Muscle of leg (tissue), 11 donors: ENCODE measurements around the gene TFPT. TPM values are rescaled to one million over a fixed set of nuclear protein-coding genes. Genes with fewer than 3 reads are reported as not detected.

Experiments used
- DNase-seq: peaks from one replicate; pipeline ENCODE4 v3.0.0; 2013
- H3K27ac ChIP-seq: one replicate; pipeline ENCODE4 v1.5.1; 2013; ENCODE audit warnings: mild to moderate bottlenecking, low read length, control low read depth
- H3K27me3 ChIP-seq: one replicate; pipeline ENCODE4 v1.6.1; 2013; ENCODE audit warnings: low read length; ENCODE audit not compliant: control insufficient read depth, insufficient read depth
- H3K36me3 ChIP-seq: one replicate; pipeline ENCODE4 v1.6.1; 2013; ENCODE audit warnings: low read length; ENCODE audit not compliant: control insufficient read depth, insufficient read depth
- H3K4me1 ChIP-seq: one replicate; pipeline ENCODE4 v1.6.1; 2013; ENCODE audit warnings: low read length; ENCODE audit not compliant: control insufficient read depth, insufficient read depth
- H3K4me3 ChIP-seq: one replicate; pipeline ENCODE4 v1.5.1; 2013; ENCODE audit warnings: low read length, control low read depth
- H3K9me3 ChIP-seq: replicated peaks from 2 replicates; pipeline ENCODE4 v1.6.1; 2013; ENCODE audit warnings: low read depth, low read length; ENCODE audit not compliant: control insufficient read depth
- WGBS: methylation state at CpG from one replicate; pipeline ENCODE4 v1.1.5; 2013; ENCODE audit warnings: missing lambda C conversion rate; ENCODE audit not compliant: insufficient coverage; 5-methylcytosine and 5-hydroxymethylcytosine counted together
- polyA plus RNA-seq, 8 donors: library from polyadenylated mRNA; unstranded; fragments of 120-200 nt; gene quantifications; one replicate each; pipeline versions ENCODE4 v1.2.1 to v1.2.3, GENCODE V29; 2013; ENCODE audit warnings: inconsistent platforms in 1 of 8, low replicate concordance in 1 of 8; ENCODE audit not compliant: insufficient read length in 8 of 8, insufficient read depth in 1 of 8
- total RNA-seq: library from RNA; stranded (reverse); fragments of 120-200 nt; gene quantifications from one replicate; pipeline ENCODE4 v1.2.4, GENCODE V29; 2013

Gene TFPT
- total and polyA plus RNA-seq, 9 donors: 15.1 to 18.4 (median 17.1) TPM

- Histone ChIP-seq H3K9me3 (no peaks in the 10 kb centered on the region), H3K4me3 (no peak overlapping the region), H3K27ac (no peak overlapping the region), H3K4me1 (no peaks in the 10 kb centered on the region), H3K27me3 (no peaks in the 10 kb centered on the region), H3K36me3 (peaks cover 97% of the 10 kb centered on the region)
- no peak for DNase-seq
- 82% methylated on average over 23 of the region's 23 CpGs for WGBS
Measured at GRCh38 chr19:54151362-54152035, 36.0 kb upstream of the TFPT start.

DNA sequence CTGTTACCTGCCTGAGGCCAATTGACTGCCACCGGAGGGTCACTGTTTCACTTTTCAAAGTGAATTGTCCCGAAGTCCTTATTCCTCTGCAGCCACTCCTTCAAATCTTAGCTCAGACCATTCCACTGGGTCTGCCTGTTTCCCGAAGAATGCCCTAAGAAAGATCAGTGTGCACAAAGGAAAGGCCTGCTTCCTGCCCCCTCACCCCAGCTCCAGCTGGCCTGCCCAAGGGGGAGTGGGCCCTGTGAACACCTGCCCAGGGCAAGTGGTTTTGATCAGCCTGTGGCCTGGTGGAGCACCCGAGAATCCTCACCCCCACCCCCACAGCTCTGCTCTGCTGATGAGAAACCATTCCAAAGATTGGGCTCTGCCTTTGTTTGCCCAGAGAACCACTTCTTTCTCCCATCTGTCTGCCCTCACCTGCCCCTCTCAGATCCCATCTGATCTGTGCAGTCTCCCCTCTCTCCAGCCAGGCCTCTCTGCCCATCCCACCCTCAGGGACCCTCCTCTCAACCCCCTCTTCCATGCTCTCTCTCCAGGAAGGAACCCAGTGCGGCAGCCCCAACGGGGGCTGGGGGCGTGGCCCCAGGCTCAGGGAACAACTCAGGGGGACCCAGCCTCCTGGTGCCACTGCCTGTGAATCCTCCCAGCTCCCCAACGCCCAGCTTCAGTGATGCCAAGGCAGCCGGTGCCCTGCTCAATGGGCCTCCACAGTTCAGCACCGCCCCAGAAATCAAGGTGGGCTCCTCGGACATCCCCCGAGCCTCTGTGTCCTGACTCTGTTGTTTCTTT lies 33.8 kb upstream of the TFPT start:
- Histone ChIP-seq H3K4me1 (no peaks in the 10 kb centered on the region), H3K9me3 (no peaks in the 10 kb centered on the region), H3K4me3 (no peak overlapping the region), H3K27ac (peak overlapping the region; percentile 29), H3K27me3 (no peaks in the 10 kb centered on the region), H3K36me3 (peaks cover 98% of the 10 kb centered on the region)
- 88% methylated on average over 11 of the region's 12 CpGs for WGBS
- DNase-seq: no peak

DNA sequence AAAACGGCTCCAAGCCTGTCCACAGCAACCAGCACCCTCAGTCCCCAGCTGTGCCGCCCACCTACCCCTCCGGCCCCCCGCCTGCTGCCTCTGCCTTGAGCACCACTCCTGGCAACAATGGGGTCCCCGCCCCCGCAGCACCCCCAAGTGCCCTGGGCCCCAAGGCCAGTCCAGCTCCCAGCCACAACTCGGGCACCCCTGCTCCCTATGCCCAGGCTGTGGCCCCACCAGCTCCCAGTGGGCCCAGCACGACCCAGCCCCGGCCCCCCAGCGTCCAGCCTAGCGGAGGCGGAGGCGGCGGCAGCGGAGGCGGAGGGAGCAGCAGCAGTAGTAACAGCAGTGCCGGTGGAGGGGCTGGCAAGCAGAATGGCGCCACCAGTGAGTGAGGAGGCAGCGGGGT lies 32.7 kb upstream of the TFPT start:
- Histone ChIP-seq H3K9me3 (no peaks in the 10 kb centered on the region), H3K27ac (no peak overlapping the region), H3K4me3 (no peak overlapping the region), H3K27me3 (no peaks in the 10 kb centered on the region), H3K36me3 (peaks cover 98% of the 10 kb centered on the region), H3K4me1 (no peaks in the 10 kb centered on the region)
- WGBS: 81% methylated on average over 12 of the region's 19 CpGs
- no peak for DNase-seq

GRCh38 chr19:54147676-54148075 lies 32.2 kb upstream of the TFPT start:
- 67% methylated on average over 1 of the region's 3 CpGs for WGBS

DNA sequence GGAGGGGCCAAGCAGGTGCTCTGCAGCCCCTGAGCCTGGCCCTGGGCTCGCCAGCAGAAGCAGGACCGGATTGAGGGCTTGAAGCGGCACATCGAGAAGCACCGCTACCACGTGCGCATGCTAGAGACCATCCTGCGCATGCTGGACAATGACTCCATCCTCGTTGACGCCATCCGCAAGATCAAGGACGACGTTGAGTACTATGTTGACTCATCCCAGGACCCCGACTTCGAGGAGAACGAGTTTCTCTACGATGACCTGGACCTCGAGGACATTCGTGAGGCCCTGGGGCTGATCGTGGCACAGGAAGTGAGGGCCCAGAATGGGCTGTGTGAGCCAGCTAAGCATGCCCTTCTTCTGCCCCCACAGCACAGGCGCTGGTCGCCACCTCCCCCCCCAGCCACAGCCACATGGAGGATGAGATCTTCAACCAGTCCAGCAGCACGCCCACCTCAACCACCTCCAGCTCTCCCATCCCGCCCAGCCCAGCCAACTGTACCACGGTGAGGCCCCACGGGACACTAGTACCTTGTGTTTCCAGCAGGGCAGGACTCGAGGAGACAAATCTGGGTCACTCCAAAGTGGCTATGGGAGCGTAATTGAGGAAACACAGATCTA lies 30.2 kb upstream of the TFPT start:
- DNase-seq: no peak
- Histone ChIP-seq H3K36me3 (peaks cover 99% of the 10 kb centered on the region), H3K27ac (no peak overlapping the region), H3K4me1 (no peaks in the 10 kb centered on the region), H3K9me3 (no peaks in the 10 kb centered on the region), H3K4me3 (no peak overlapping the region), H3K27me3 (no peaks in the 10 kb centered on the region)
- 93% methylated on average over 28 of the region's 28 CpGs for WGBS

More at GRCh38 chr19:54147676-54148075, 32.2 kb upstream of the TFPT start:
- no peak overlapping the region for H3K4me3 ChIP-seq
- H3K27me3 ChIP-seq: no peaks in the 10 kb centered on the region
- H3K4me1 ChIP-seq: no peaks in the 10 kb centered on the region
- H3K9me3 ChIP-seq: no peaks in the 10 kb centered on the region
- DNase-seq: no peak
- peaks cover 98% of the 10 kb centered on the region for H3K36me3 ChIP-seq
- no peak overlapping the region for H3K27ac ChIP-seq

- peaks cover 77% of the 10 kb centered on the region for H3K36me3 ChIP-seq
- no peaks in the 10 kb centered on the region for H3K27me3 ChIP-seq
- peaks cover 13% of the 10 kb centered on the region for H3K4me1 ChIP-seq
- H3K27ac ChIP-seq: no peak overlapping the region
- H3K9me3 ChIP-seq: no peaks in the 10 kb centered on the region
- no peak overlapping the region for H3K4me3 ChIP-seq
- 84% methylated on average over 2 of the region's 7 CpGs for WGBS
- no peak for DNase-seq
Measured at GRCh38 chr19:54142166-54142780, 26.8 kb upstream of the TFPT start.

DNA sequence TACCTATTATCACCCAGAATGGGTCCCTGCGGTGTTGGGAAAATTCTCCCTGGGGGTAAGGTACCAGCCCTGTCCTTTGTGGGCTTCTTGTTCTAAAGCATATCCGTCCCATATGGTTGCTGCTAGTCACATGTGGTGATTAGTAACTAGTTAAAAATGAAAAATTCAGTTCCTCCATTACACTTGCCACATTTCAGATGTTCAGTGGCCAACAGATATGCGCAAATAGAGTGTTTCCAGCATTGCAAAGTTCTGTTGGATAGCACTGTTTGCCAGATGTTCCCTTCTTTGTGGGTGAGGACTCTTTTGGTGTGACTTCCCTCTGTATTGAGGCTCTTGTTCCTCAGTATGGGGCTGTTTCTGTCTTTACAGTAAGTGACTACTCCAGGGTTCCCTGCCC lies 25.9 kb upstream of the TFPT start:
- Histone ChIP-seq H3K9me3 (no peaks in the 10 kb centered on the region), H3K27me3 (no peaks in the 10 kb centered on the region), H3K27ac (no peak overlapping the region), H3K36me3 (peaks cover 68% of the 10 kb centered on the region), H3K4me3 (no peak overlapping the region), H3K4me1 (peaks cover 16% of the 10 kb centered on the region)
- DNase-seq: no peak
- WGBS: no CpG with 5 or more reads among the region's 3 CpGs

DNA sequence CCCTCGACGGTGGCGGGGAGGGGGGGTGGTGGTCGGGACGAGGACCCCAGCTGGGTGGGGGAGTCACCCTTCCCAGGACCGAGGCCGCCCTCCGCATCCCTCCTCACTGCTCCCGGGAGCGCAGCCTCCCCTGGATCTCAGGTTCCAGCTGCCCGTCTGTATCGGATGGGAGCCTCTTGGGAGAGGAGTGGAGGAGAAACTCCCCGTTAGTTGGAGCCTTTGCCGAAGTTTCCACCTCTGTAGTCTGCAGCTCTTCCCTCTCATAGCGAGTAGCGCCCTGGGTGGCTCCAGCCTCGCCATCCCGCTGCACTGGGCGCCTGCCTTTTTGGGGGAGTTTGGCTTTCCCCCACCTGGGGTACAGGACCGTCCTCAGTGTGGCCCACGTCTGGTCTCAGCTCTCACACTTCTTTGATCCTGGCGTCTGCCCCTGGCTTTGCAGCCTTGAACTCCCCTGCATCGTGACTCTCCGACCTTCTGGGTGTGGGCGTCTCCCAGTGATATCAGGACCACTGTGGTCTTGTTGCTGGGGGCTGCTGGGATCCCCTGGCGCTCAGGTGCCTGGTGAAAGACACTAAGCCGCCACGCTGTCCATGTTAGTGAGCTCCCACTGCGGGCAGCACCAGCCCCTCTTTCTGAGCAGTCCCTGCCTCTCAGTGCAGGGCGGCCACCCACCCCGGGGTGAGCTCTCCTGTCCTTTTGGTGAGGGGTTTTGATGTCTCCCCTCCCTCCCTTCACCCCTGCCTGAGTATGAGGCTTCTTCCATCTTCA lies 23.2 kb upstream of the TFPT start:
- H3K36me3 ChIP-seq: peaks cover 41% of the 10 kb centered on the region
- peaks cover 23% of the 10 kb centered on the region for H3K4me1 ChIP-seq
- H3K4me3 ChIP-seq: peak overlapping the region; percentile 91
- H3K27me3 ChIP-seq: no peaks in the 10 kb centered on the region
- no peak overlapping the region for H3K27ac ChIP-seq
- H3K9me3 ChIP-seq: no peaks in the 10 kb centered on the region
- WGBS: 17% methylated on average over 13 of the region's 31 CpGs
- DNase-seq: no peak

DNA sequence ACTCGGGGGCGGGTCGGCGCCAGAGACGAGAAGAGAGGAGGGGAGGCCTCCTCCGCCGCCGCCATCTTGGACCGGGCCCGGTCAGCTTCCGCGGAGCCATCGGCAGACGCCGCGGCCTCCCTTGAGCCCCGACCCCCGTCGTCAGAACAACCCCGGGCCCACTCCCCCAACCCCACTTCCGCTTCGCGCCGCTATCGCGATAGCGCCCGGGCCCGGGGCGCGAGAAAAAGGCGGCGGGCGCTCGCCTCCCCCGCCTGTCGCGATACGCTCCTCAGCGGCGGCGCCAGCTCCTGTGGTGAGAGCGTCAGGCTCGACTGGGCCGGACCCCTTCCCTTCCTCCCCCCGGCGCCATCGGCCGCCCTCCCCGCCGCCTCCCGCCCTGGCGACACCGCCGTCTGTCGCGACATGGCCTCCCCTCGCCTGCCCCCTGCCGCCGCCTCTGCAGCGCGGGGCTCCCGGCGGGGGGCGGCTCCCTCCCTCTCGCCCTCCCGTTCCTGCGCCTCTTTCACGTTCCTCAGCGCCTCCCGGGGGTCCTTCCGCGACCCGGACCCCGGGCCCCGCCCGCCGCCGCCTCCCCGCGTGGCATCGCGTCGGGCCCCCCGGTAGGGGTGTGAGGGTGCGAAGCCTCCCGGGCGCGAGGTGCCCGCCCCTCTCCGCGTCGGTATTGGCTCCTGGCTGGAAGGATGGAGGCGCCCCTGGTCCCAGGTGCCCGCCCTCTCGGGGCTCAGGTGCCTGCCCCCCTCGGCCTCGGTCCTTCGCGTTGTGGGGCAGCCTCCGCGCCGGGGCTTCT lies 22.4 kb upstream of the TFPT start, which contains the start of gene CNOT3:
Gene CNOT3 (plus strand): TSS at position 64 of the 790 bp plus-strand sequence. CDS start 5,217 bp downstream, outside the sequence.
- Histone ChIP-seq H3K27me3 (no peaks in the 10 kb centered on the region), H3K36me3 (peaks cover 33% of the 10 kb centered on the region), H3K9me3 (no peaks in the 10 kb centered on the region), H3K4me3 (peak within 1 kb of the TSS; percentile 91), H3K27ac (peak within 1 kb of the TSS; percentile 68), H3K4me1 (peaks cover 23% of the 10 kb centered on the region)
- DNase-seq: no peak
- under 1% methylated on average over 83 of the region's 103 CpGs for WGBS
